GM12878 (cell line): ENCODE data around the gene HOXD10. TPM values are rescaled to one million over a fixed set of nuclear protein-coding genes. Genes with fewer than 3 reads are reported as not detected.

Experiments used
- CTCF ChIP-seq, 3 experiments: IDR thresholded peaks in 2 of 3; conservative IDR thresholded peaks in 1 of 3; 2 replicates each; pipeline ENCODE4 v1.5.1; 2011; ENCODE audit warnings: low read depth in 3 of 3, low read length in 3 of 3, mild to moderate bottlenecking in 3 of 3, control low read depth in 2 of 3, moderate library complexity in 2 of 3, inconsistent platforms in 1 of 3, mixed read lengths in 1 of 3; ENCODE audit not compliant: control insufficient read depth in 2 of 3, insufficient read depth in 1 of 3; ENCODE audit errors: extremely low read depth in 1 of 3
- TARDBP ChIP-seq: IDR thresholded peaks from 2 replicates; pipeline ENCODE4 v1.6.1; 2016; ENCODE audit warnings: borderline replicate concordance
- YBX1 ChIP-seq: fragments of 450-650 bp; IDR thresholded peaks from 2 replicates; pipeline ENCODE4 v1.6.1; 2016; ENCODE audit warnings: antibody characterized with exemption
- ZSCAN29 ChIP-seq: fragments of 450-650 bp; IDR thresholded peaks from 2 replicates; pipeline ENCODE4 v1.6.1; 2017; ENCODE audit warnings: mild to moderate bottlenecking, moderate library complexity
- polyA plus RNA-seq, 11 experiments: library from polyadenylated mRNA; depleted of rRNA in 4 of 11; unstranded in 6 of 11; stranded (reverse) in 5 of 11; fragments of >200 nt; fragmentation: Nextera tagmentation in 4 of 11; fragmentation: Illumina TruSeq in 1 of 11; extraction: Ambion mirVana in 4 of 11; extraction: Trizol in 1 of 11; gene quantifications; 1 replicate in 1 of 11; 2 replicates in 10 of 11; pipeline versions ENCODE4 v1.2.1 to v1.2.3, GENCODE V29; 2011 to 2016; ENCODE audit warnings: inconsistent platforms in 2 of 11, missing spikeins in 2 of 11, low read depth in 1 of 11
- total RNA-seq, 4 experiments: library from RNA; depleted of rRNA in 3 of 4; stranded (reverse); fragments of >200 nt in 3 of 4; fragmentation: Illumina TruSeq in 1 of 4; extraction: Trizol in 1 of 4; gene quantifications; 2 replicates each; pipeline versions ENCODE4 v1.2.1 to v1.2.3, GENCODE V29; 2013 to 2021
- TF ChIP-seq, protein P1 (sequence below): fragments of 450-650 bp; IDR thresholded peaks from 2 replicates; pipeline ENCODE4 v1.6.1; 2017; ENCODE audit warnings: antibody characterized with exemption, mild to moderate bottlenecking, moderate library complexity
- TF ChIP-seq, protein P2 (sequence below): fragments of 450-650 bp; IDR thresholded peaks from 2 replicates; pipeline ENCODE4 v1.6.1; 2016; ENCODE audit warnings: mild to moderate bottlenecking

HOXD10 gene
- total and polyA plus RNA-seq, 10 of the 15 experiments (the other 5 are each of a cell fraction or from before 2014, with no cell fraction given): not detected

GRCh38 chr2:176128172-176128981 lies 11.8 kb downstream of the HOXD10 start (continued):
- no peak for TF ChIP-seq YBX1
- TF ChIP-seq ZSCAN29: no peak
- TF ChIP-seq CTCF (IDR thresholded peaks at IDR 0.05 in 2 of 3, conservative IDR thresholded peaks at IDR 0.05 in 1 of 3; ENCODE audit: control insufficient read depth in 2 of 3, extremely low read depth in 1 of 3, insufficient read depth in 1 of 3, low read depth in 3 of 3, low read length in 3 of 3): no peak
- TF ChIP-seq, protein P1, sequence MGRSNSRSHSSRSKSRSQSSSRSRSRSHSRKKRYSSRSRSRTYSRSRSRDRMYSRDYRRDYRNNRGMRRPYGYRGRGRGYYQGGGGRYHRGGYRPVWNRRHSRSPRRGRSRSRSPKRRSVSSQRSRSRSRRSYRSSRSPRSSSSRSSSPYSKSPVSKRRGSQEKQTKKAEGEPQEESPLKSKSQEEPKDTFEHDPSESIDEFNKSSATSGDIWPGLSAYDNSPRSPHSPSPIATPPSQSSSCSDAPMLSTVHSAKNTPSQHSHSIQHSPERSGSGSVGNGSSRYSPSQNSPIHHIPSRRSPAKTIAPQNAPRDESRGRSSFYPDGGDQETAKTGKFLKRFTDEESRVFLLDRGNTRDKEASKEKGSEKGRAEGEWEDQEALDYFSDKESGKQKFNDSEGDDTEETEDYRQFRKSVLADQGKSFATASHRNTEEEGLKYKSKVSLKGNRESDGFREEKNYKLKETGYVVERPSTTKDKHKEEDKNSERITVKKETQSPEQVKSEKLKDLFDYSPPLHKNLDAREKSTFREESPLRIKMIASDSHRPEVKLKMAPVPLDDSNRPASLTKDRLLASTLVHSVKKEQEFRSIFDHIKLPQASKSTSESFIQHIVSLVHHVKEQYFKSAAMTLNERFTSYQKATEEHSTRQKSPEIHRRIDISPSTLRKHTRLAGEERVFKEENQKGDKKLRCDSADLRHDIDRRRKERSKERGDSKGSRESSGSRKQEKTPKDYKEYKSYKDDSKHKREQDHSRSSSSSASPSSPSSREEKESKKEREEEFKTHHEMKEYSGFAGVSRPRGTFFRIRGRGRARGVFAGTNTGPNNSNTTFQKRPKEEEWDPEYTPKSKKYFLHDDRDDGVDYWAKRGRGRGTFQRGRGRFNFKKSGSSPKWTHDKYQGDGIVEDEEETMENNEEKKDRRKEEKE: no peak
- no peak for TF ChIP-seq TARDBP
- TF ChIP-seq, protein P2, sequence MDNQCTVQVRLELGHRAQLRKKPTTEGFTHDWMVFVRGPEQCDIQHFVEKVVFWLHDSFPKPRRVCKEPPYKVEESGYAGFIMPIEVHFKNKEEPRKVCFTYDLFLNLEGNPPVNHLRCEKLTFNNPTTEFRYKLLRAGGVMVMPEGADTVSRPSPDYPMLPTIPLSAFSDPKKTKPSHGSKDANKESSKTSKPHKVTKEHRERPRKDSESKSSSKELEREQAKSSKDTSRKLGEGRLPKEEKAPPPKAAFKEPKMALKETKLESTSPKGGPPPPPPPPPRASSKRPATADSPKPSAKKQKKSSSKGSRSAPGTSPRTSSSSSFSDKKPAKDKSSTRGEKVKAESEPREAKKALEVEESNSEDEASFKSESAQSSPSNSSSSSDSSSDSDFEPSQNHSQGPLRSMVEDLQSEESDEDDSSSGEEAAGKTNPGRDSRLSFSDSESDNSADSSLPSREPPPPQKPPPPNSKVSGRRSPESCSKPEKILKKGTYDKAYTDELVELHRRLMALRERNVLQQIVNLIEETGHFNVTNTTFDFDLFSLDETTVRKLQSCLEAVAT: no peak
